ENCODE data around the gene FHDC1.

FHDC1 gene

GRCh38 chr4:153005899-153006381 is 69.8 kb downstream of the FHDC1 start:
- TF ChIP-seq EZH2phosphoT487 (conservative IDR thresholded peaks at IDR 0.05; ENCODE audit: low read length): no peak
- Histone ChIP-seq H3K27ac (ENCODE audit: low read depth, low read length) (no peak overlapping the region), H3K36me3 (ENCODE audit: low read length) (no peaks in the 10 kb centered on the region), H3F3A (ENCODE audit: insufficient read depth) (no peaks in the 10 kb centered on the region), H3K9me2 (replicated peaks; ENCODE audit: insufficient read depth, low read length) (no peaks in the 10 kb centered on the region), H2AFZ (ENCODE audit: low read depth, low read length, severe bottlenecking) (no peak overlapping the region), H3K9me3 (ENCODE audit: insufficient read depth, low read length) (no peaks in the 10 kb centered on the region), H3K4me2 (ENCODE audit: low read depth, low read length, poor library complexity, severe bottlenecking) (no peak overlapping the region), H3K27me3 (ENCODE audit: low read length) (0 out of 2 replicates have a peak, but pooled peaks cover 3% of the 10 kb centered on the region), H3K79me2 (ENCODE audit: insufficient read depth, low read length) (no peaks in the 10 kb centered on the region), H3K4me3 (ENCODE audit: insufficient read depth, low read length, poor library complexity, severe bottlenecking) (no peak overlapping the region), H3K9ac (ENCODE audit: low read length) (no peak overlapping the region), H4K20me1 (ENCODE audit: low read depth, low read length) (no peaks in the 10 kb centered on the region)

GRCh38 chr4:153008578-153009199 is 72.6 kb downstream of the FHDC1 start:
- Histone ChIP-seq H4K20me1 (ENCODE audit: low read depth, low read length) (no peaks in the 10 kb centered on the region), H3K36me3 (ENCODE audit: low read length) (no peaks in the 10 kb centered on the region), H3K9me3 (ENCODE audit: insufficient read depth, low read length) (no peaks in the 10 kb centered on the region), H3K4me3 (ENCODE audit: insufficient read depth, low read length, poor library complexity, severe bottlenecking) (no peak overlapping the region), H3K27ac (ENCODE audit: low read depth, low read length) (no peak overlapping the region), H3K27me3 (ENCODE audit: low read length) (0 out of 2 replicates have a peak, but pooled peaks cover 3% of the 10 kb centered on the region), H3F3A (ENCODE audit: insufficient read depth) (no peaks in the 10 kb centered on the region), H2AFZ (ENCODE audit: low read depth, low read length, severe bottlenecking) (no peak overlapping the region), H3K4me2 (ENCODE audit: low read depth, low read length, poor library complexity, severe bottlenecking) (no peak overlapping the region), H3K79me2 (ENCODE audit: insufficient read depth, low read length) (no peaks in the 10 kb centered on the region), H3K9ac (ENCODE audit: low read length) (no peak overlapping the region), H3K9me2 (replicated peaks; ENCODE audit: insufficient read depth, low read length) (no peaks in the 10 kb centered on the region)
- no peak for TF ChIP-seq CTCF (IDR thresholded peaks at IDR 0.05; ENCODE audit: insufficient read depth, low read length, poor library complexity, severe bottlenecking)
- TF ChIP-seq EZH2phosphoT487 (conservative IDR thresholded peaks at IDR 0.05; ENCODE audit: low read length): no peak

- Histone ChIP-seq H3K9me3 (ENCODE audit: insufficient read depth, low read length) (no peaks in the 10 kb centered on the region), H3K79me2 (ENCODE audit: insufficient read depth, low read length) (no peaks in the 10 kb centered on the region), H3F3A (ENCODE audit: insufficient read depth) (no peaks in the 10 kb centered on the region), H4K20me1 (ENCODE audit: low read depth, low read length) (no peaks in the 10 kb centered on the region), H3K4me3 (ENCODE audit: insufficient read depth, low read length, poor library complexity, severe bottlenecking) (no peak overlapping the region), H3K36me3 (ENCODE audit: low read length) (no peaks in the 10 kb centered on the region), H3K27me3 (ENCODE audit: low read length) (no peaks in the 10 kb centered on the region), H3K4me2 (ENCODE audit: low read depth, low read length, poor library complexity, severe bottlenecking) (no peak overlapping the region), H3K9ac (ENCODE audit: low read length) (no peak overlapping the region), H2AFZ (ENCODE audit: low read depth, low read length, severe bottlenecking) (no peak overlapping the region), H3K9me2 (replicated peaks; ENCODE audit: insufficient read depth, low read length) (no peaks in the 10 kb centered on the region), H3K27ac (ENCODE audit: low read depth, low read length) (no peak overlapping the region)
- TF ChIP-seq EZH2phosphoT487 (conservative IDR thresholded peaks at IDR 0.05; ENCODE audit: low read length) (no peak), CTCF (IDR thresholded peaks at IDR 0.05; ENCODE audit: insufficient read depth, low read length, poor library complexity, severe bottlenecking) (no peak)
Measured at GRCh38 chr4:153010146-153010545, 74.0 kb downstream of the FHDC1 start.

GRCh38 chr4:153013202-153013977 is 77.3 kb downstream of the FHDC1 start:
- Histone ChIP-seq H3K27ac (ENCODE audit: low read depth, low read length) (no peak overlapping the region), H3K9ac (ENCODE audit: low read length) (no peak overlapping the region), H2AFZ (ENCODE audit: low read depth, low read length, severe bottlenecking) (no peak overlapping the region), H3K36me3 (ENCODE audit: low read length) (no peaks in the 10 kb centered on the region), H3K4me2 (ENCODE audit: low read depth, low read length, poor library complexity, severe bottlenecking) (no peak overlapping the region), H3K9me3 (ENCODE audit: insufficient read depth, low read length) (no peaks in the 10 kb centered on the region), H3K27me3 (ENCODE audit: low read length) (no peaks in the 10 kb centered on the region), H3K4me3 (ENCODE audit: insufficient read depth, low read length, poor library complexity, severe bottlenecking) (no peak overlapping the region), H3K9me2 (replicated peaks; ENCODE audit: insufficient read depth, low read length) (no peaks in the 10 kb centered on the region), H3F3A (ENCODE audit: insufficient read depth) (no peaks in the 10 kb centered on the region), H4K20me1 (ENCODE audit: low read depth, low read length) (no peaks in the 10 kb centered on the region), H3K79me2 (ENCODE audit: insufficient read depth, low read length) (no peaks in the 10 kb centered on the region)
- TF ChIP-seq CTCF (IDR thresholded peaks at IDR 0.05; ENCODE audit: insufficient read depth, low read length, poor library complexity, severe bottlenecking): no peak
- no peak for TF ChIP-seq EZH2phosphoT487 (conservative IDR thresholded peaks at IDR 0.05; ENCODE audit: low read length)
